K562 (cell line): ENCODE measurements around the gene LENEP. TPM values are rescaled to one million over a fixed set of nuclear protein-coding genes. Genes with fewer than 3 reads are reported as not detected.

ENCODE experiments used
- CHAMP1 ChIP-seq: fragments of 450-650 bp; IDR thresholded peaks from 2 replicates; pipeline ENCODE4 v1.6.1; 2016; ENCODE audit warnings: mild to moderate bottlenecking
- CTCF ChIP-seq, 3 experiments: IDR thresholded peaks in 2 of 3; conservative IDR thresholded peaks in 1 of 3; 2 replicates each; pipeline ENCODE4 v1.5.1; 2011 to 2012; ENCODE audit warnings: low read length in 3 of 3, mild to moderate bottlenecking in 3 of 3, control low read depth in 2 of 3, improper control_type of control experiment in 1 of 3, inconsistent platforms in 1 of 3, low read depth in 1 of 3, mixed read lengths in 1 of 3, moderate library complexity in 1 of 3; ENCODE audit not compliant: insufficient read depth in 2 of 3
- EP400 ChIP-seq: fragments of 450-650 bp; IDR thresholded peaks from 2 replicates; pipeline ENCODE4 v1.6.1; 2017; ENCODE audit warnings: antibody characterized with exemption, mild to moderate bottlenecking, moderate library complexity
- HEY1 ChIP-seq: fragments of 250-450 bp; sonication (Bioruptor Pico); IDR thresholded peaks from 2 replicates; pipeline ENCODE4 v1.5.0; 2020; ENCODE audit warnings: mild to moderate bottlenecking, moderate library complexity, borderline replicate concordance
- L3MBTL2 ChIP-seq: fragments of 450-650 bp; IDR thresholded peaks from 2 replicates; pipeline ENCODE4 v1.6.1; 2016; ENCODE audit warnings: mild to moderate bottlenecking, moderate library complexity
- MBD2 ChIP-seq: sonication (generic); IDR thresholded peaks from 2 replicates; pipeline ENCODE4 v1.6.1; 2016; ENCODE audit warnings: low read depth, borderline replicate concordance
- MYC ChIP-seq, 2 experiments: fragments of 250-450 bp in 1 of 2; sonication (Bioruptor Pico) in 1 of 2; IDR thresholded peaks; 2 replicates each; pipeline versions ENCODE4 v1.5.1 to v1.6.1; 2012 to 2021; ENCODE audit warnings: low read depth in 2 of 2, borderline replicate concordance in 1 of 2, improper control_type of control experiment in 1 of 2, low read length in 1 of 2, mild to moderate bottlenecking in 1 of 2, moderate library complexity in 1 of 2
- NFE2 ChIP-seq: IDR thresholded peaks from 2 replicates; pipeline ENCODE4 v1.6.1; 2014; ENCODE audit warnings: antibody characterized with exemption, low read depth
- NR0B1 ChIP-seq: fragments of 450-650 bp; IDR thresholded peaks from one replicate; pipeline ENCODE4 v1.6.1; 2018; ENCODE audit warnings: mild to moderate bottlenecking, moderate library complexity; ENCODE audit not compliant: partially characterized antibody
- PML ChIP-seq: IDR thresholded peaks from 2 replicates; pipeline ENCODE4 v1.6.1; 2012; ENCODE audit warnings: low read length, inconsistent platforms
- POLR2B ChIP-seq: fragments of 450-650 bp; IDR thresholded peaks from 2 replicates; pipeline ENCODE4 v1.6.1; 2018; ENCODE audit warnings: low read depth; ENCODE audit not compliant: partially characterized antibody
- RFX1 ChIP-seq: fragments of 450-650 bp; IDR thresholded peaks from 2 replicates; pipeline ENCODE4 v1.6.1; 2016; ENCODE audit warnings: mild to moderate bottlenecking, moderate library complexity
- SLC30A9 ChIP-seq: fragments of 250-450 bp; sonication (Bioruptor Pico); IDR thresholded peaks from 2 replicates; pipeline ENCODE4 v1.8.0; 2022; ENCODE audit warnings: mild to moderate bottlenecking, moderate library complexity
- TAF15 ChIP-seq: fragments of 200-400 bp; formaldehyde crosslinking; IDR thresholded peaks from 2 replicates; pipeline ENCODE4 v1.6.1; 2017; ENCODE audit warnings: mild to moderate bottlenecking, low read depth, low read length, moderate library complexity
- VEZF1 ChIP-seq: fragments of 200-800 bp; sonication (Bioruptor generic); IDR thresholded peaks from 2 replicates; pipeline ENCODE4 v1.6.1; 2017; ENCODE audit warnings: missing genetic modification characterization, missing compliant biosample characterization
- ZNF280B ChIP-seq: fragments of 250-450 bp; sonication (Bioruptor Pico); IDR thresholded peaks from 2 replicates; pipeline ENCODE4 v1.5.1; 2021; ENCODE audit warnings: mild to moderate bottlenecking
- ZNF347 ChIP-seq: fragments of 450-650 bp; formaldehyde crosslinking; IDR thresholded peaks from 2 replicates; pipeline ENCODE4 v1.4.0; 2020; ENCODE audit warnings: low read depth, mild to moderate bottlenecking, moderate library complexity
- ZNF76 ChIP-seq: fragments of 250-450 bp; sonication (Bioruptor Pico); IDR thresholded peaks from 2 replicates; pipeline ENCODE4 v1.4.0; 2020; ENCODE audit warnings: mild to moderate bottlenecking, moderate library complexity, borderline replicate concordance
- polyA plus RNA-seq, 8 experiments: library from polyadenylated mRNA; depleted of rRNA in 4 of 8; stranded (reverse) in 5 of 8; unstranded in 3 of 8; fragments of >200 nt; fragmentation: Nextera tagmentation in 2 of 8; fragmentation: Illumina TruSeq in 1 of 8; extraction: Ambion mirVana in 2 of 8; extraction: Trizol in 1 of 8; gene quantifications; 2 replicates each; pipeline versions ENCODE4 v1.2.1 to v1.2.3, GENCODE V29; 2011 to 2014; ENCODE audit warnings: inconsistent platforms in 1 of 8, missing spikeins in 1 of 8
- total RNA-seq, 7 experiments: library from RNA; depleted of rRNA in 6 of 7; stranded (reverse); fragments of >200 nt in 6 of 7; fragmentation: Illumina TruSeq in 2 of 7; extraction: Trizol in 2 of 7; gene quantifications; 2 replicates each; pipeline versions ENCODE4 v1.2.1 to v1.2.3, GENCODE V29; 2011 to 2021; ENCODE audit warnings: low replicate concordance in 1 of 7

Gene LENEP
- total and polyA plus RNA-seq, 9 of the 15 experiments (the other 6 are each of a cell fraction or from before 2014, with no cell fraction given), result 0.23 to 0.87 (median 0.67) TPM; not detected in 5

- TF ChIP-seq CHAMP1 (no peak), CTCF (IDR thresholded peaks at IDR 0.05 in 2 of 3, conservative IDR thresholded peaks at IDR 0.05 in 1 of 3; ENCODE audit: insufficient read depth in 2 of 3, low read depth in 1 of 3, low read length in 3 of 3) (no peak), EP400 (no peak; the same call in 1 of the 2 replicates), PML (peak; percentile 6; the same call in 1 of the 2 replicates), NFE2 (no peak), NR0B1 (no peak), RFX1 (no peak), ZNF76 (CRISPR knock-in tag) (no peak), SLC30A9 (CRISPR knock-in tag) (no peak), MBD2 (no peak), ZNF280B (CRISPR knock-in tag) (no peak), HEY1 (no peak), MYC (IDR thresholded peaks at IDR 0.05; ENCODE audit: low read depth, low read length) (peak; percentile 22; the same call in 1 of the 2 replicates), MYC (CRISPR knock-in tag; IDR thresholded peaks at IDR 0.05; ENCODE audit: borderline replicate concordance, low read depth) (no peak), L3MBTL2 (0 out of 2 replicates have a peak, but pooled peaks have one; percentile 7), POLR2B (no peak), VEZF1 (CRISPR knock-in tag) (peak; percentile 69), TAF15 (no peak), ZNF347 (CRISPR knock-in tag) (no peak)
These were observed 17.9 kb upstream of the LENEP start (continued) for GRCh38 chr1:154975409-154976059.
